Esophagus squamous epithelium (tissue), 4 donors: ENCODE measurements around the gene STRA8.

Experiments
- POLR2A ChIP-seq, 4 donors: fragments of 450-650 bp; IDR thresholded peaks; one replicate each; pipeline ENCODE4 v1.6.1; 2017; ENCODE audit warnings: antibody characterized with exemption in 4 of 4, mild to moderate bottlenecking in 4 of 4, moderate library complexity in 3 of 4
- TF ChIP-seq, protein P1 (sequence below), 6 experiments: fragments of 450-650 bp in 4 of 6; fragments of 200-600 bp in 2 of 6; sonication (generic) in 2 of 6; IDR thresholded peaks; one replicate each; pipeline ENCODE4 v1.5.1; 2016 to 2019; ENCODE audit warnings: antibody characterized with exemption in 6 of 6, mild to moderate bottlenecking in 4 of 6, moderate library complexity in 4 of 6

DNA sequence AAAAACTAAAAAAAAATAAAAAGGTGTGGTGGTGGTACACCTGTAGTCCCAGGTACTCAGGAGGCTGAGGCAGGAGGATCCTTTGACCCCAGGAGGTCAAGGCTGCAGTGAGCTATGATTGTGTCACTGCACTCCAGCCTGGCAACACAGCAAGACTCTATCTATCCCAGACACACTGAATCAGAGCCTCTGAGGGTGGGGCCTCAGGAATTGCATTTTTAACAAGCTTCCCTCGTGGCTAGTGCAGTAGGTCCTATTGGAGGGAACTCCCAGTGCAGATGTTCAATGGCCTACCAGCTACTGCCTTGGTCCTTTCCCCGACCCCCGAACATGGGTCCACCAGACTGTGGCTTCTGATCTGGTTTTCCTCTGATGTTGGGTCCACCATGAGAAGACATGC, 14.9 kb downstream of the STRA8 start:
- no peak for TF ChIP-seq POLR2A (IDR thresholded peaks at IDR 0.05)
- TF ChIP-seq, protein P1, sequence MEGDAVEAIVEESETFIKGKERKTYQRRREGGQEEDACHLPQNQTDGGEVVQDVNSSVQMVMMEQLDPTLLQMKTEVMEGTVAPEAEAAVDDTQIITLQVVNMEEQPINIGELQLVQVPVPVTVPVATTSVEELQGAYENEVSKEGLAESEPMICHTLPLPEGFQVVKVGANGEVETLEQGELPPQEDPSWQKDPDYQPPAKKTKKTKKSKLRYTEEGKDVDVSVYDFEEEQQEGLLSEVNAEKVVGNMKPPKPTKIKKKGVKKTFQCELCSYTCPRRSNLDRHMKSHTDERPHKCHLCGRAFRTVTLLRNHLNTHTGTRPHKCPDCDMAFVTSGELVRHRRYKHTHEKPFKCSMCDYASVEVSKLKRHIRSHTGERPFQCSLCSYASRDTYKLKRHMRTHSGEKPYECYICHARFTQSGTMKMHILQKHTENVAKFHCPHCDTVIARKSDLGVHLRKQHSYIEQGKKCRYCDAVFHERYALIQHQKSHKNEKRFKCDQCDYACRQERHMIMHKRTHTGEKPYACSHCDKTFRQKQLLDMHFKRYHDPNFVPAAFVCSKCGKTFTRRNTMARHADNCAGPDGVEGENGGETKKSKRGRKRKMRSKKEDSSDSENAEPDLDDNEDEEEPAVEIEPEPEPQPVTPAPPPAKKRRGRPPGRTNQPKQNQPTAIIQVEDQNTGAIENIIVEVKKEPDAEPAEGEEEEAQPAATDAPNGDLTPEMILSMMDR (IDR thresholded peaks at IDR 0.05), result no peak
